Right lobe of liver (tissue), 4 donors: ENCODE data around the gene SYCE1L.

Experiments
- CTCF ChIP-seq, 4 donors: fragments of 200-600 bp in 3 of 4; fragments of 450-650 bp in 1 of 4; IDR thresholded peaks; one replicate each; pipeline versions ENCODE4 v1.5.1 to v1.8.0; 2016 to 2022; ENCODE audit warnings: antibody characterized with exemption in 4 of 4, mild to moderate bottlenecking in 2 of 4
- POLR2A ChIP-seq: fragments of 450-650 bp; IDR thresholded peaks from one replicate; pipeline ENCODE4 v1.6.1; 2017; ENCODE audit warnings: antibody characterized with exemption, mild to moderate bottlenecking
- donor health status: DM: no; HTN: no; CAD: no.
- donor health status: DM: no; HTN: no; CAD: no.
- donor health status: DM: no; HTN: yes; CAD: no.

GRCh38 chr16:77233799-77234519 lies 34.8 kb downstream of the SYCE1L start:
- TF ChIP-seq POLR2A (no peak), CTCF (IDR thresholded peaks at IDR 0.05) (no peak)
